Measurements from ENCODE around the gene GK. TPM values are rescaled to one million over a fixed set of nuclear protein-coding genes. Genes with fewer than 3 reads are reported as not detected.
"Not testable (repeated sequence)": the region's sequence is repeated elsewhere in the genome, so short reads cannot be mapped to it uniquely, and the experiment has no call there.

The GK gene
- total and polyA plus RNA-seq, 2 of the 8 experiments (the other 6 are each of a cell fraction or from before 2014, with no cell fraction given) = 2.9 to 11.2 TPM

- TF ChIP-seq HDAC2 (IDR thresholded peaks at IDR 0.05; ENCODE audit: borderline replicate concordance in 1 of 2, low read depth in 2 of 2, low read length in 2 of 2) = no peak
- no peak for TF ChIP-seq KDM5A (IDR thresholded peaks at IDR 0.05; ENCODE audit: low read length)
- no peak for TF ChIP-seq GTF2F1 (IDR thresholded peaks at IDR 0.05; ENCODE audit: borderline replicate concordance, low read depth, low read length)
- TF ChIP-seq SUZ12 (IDR thresholded peaks at IDR 0.05; ENCODE audit: low read length) = no peak
These were observed 15.1 kb upstream of the GK start (continued) for GRCh38 chrX:30637874-30638815.

DNA sequence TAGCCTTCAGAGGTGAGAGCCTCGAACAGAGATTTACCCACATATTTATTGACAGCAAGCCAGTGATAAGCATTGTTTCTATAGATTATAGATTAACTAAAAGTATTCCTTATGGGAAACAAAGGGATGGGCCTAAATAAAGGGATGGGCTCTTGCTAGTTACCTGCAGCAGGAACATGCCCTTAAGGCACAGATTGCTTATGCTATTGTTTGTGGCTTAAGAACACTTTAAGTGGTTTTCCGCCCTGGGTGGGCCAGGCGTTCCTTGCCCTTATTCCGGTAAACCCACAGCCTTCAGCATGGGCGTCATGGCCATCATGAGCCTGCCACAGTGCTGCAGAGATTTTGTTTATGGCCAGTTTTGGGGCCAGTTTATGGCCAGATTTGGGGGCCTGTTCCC, 13.5 kb upstream of the GK start:
- DNase-seq (ENCODE audit: low read depth in 1 of 2, low spot score in 2 of 2); H3K36me3 ChIP-seq (ENCODE audit: control insufficient read depth in 2 of 4, insufficient read depth in 4 of 4, low read length in 3 of 4); H3K4me2 ChIP-seq (ENCODE audit: insufficient read depth in 1 of 2, low read depth in 2 of 2, low read length in 2 of 2); H4K20me1 ChIP-seq (replicated peaks in 1 of 2; ENCODE audit: control insufficient read depth in 1 of 2, insufficient read depth in 2 of 2, low read length in 2 of 2); H4K5ac ChIP-seq (ENCODE audit: insufficient read length, low read depth, low read length); H3K4me3 ChIP-seq (ENCODE audit: extremely low read depth in 1 of 4, insufficient read depth in 2 of 4, low read depth in 3 of 4, low read length in 4 of 4); H3K79me1 ChIP-seq (ENCODE audit: low read depth, low read length); H3K14ac ChIP-seq (ENCODE audit: insufficient read length); H3K23ac ChIP-seq (ENCODE audit: insufficient read length); H3K27me3 ChIP-seq (replicated peaks in 1 of 4; ENCODE audit: control insufficient read depth in 3 of 4, extremely low read depth in 1 of 4, insufficient read depth in 3 of 4, low read length in 3 of 4); POLR2A ChIA-PET (ENCODE audit: partially characterized antibody); H4K91ac ChIP-seq (replicated peaks; ENCODE audit: insufficient read length, low read length); H2BK120ac ChIP-seq (replicated peaks; ENCODE audit: low read depth, low read length); H3K9me3 ChIP-seq (ENCODE audit: insufficient read depth in 2 of 2, low read depth in 1 of 2, low read length in 1 of 2); H3K23me2 ChIP-seq (ENCODE audit: low read depth, low read length); H3K18ac ChIP-seq (ENCODE audit: extremely low read depth, low read length); H2AFZ ChIP-seq (ENCODE audit: low read length); H3K56ac ChIP-seq (replicated peaks; ENCODE audit: insufficient read length, low read depth, low read length); H4K8ac ChIP-seq (ENCODE audit: extremely low read depth, insufficient read depth, low read length); H3K4ac ChIP-seq (replicated peaks; ENCODE audit: insufficient read length, low read depth, low read length); H2BK12ac ChIP-seq (ENCODE audit: low read depth, low read length); H2BK20ac ChIP-seq (ENCODE audit: low read length); H3K4me1 ChIP-seq (replicated peaks in 1 of 4; ENCODE audit: control insufficient read depth in 3 of 4, insufficient read depth in 4 of 4, low read length in 3 of 4); H3K79me2 ChIP-seq (ENCODE audit: control insufficient read depth in 1 of 2, insufficient read depth in 2 of 2, low read length in 2 of 2); H2BK15ac ChIP-seq (ENCODE audit: low read length); H2BK5ac ChIP-seq (ENCODE audit: low read depth, low read length); FAIRE-seq; H2AK5ac ChIP-seq (ENCODE audit: low read depth, low read length); H3K9ac ChIP-seq (replicated peaks in 1 of 4; ENCODE audit: extremely low read depth in 1 of 4, low read depth in 3 of 4, low read length in 3 of 4); H3K27ac ChIP-seq (ENCODE audit: low read depth, low read length): not testable (repeated sequence)
- 92% methylated on average over 5 of the region's 5 CpGs; no CpG with 5 or more reads in 1 of the 2 experiments for WGBS, 2 experiments (ENCODE audit: extremely low coverage in 1 of 2, insufficient coverage in 1 of 2, insufficient read length in 1 of 2, insufficient replicate concordance in 2 of 2, low coverage in 1 of 2, low lambda C conversion rate in 2 of 2, missing lambda C conversion rate in 1 of 2)
- CTCF ChIA-PET (ENCODE audit: partially characterized antibody) = interaction anchor here (1.0 kb wide), 1 partner anchor 16 kb away, joined by 3 read pairs; no protein-coding TSS in a partner anchor

Measured in H1 (cell line).